GM20000 (cell line): ENCODE results near the gene MEIS3.

Experiments
- DNase-seq: peaks from one replicate; pipeline ENCODE4 v3.0.0; 2012; ENCODE audit warnings: low spot score
- CTCF ChIP-seq: IDR thresholded peaks from 2 replicates; pipeline ENCODE4 v1.5.1; 2012; ENCODE audit warnings: mild to moderate bottlenecking, control low read depth; ENCODE audit errors: extremely low read depth, missing control alignments

The MEIS3 gene

GRCh38 chr19:47419030-47419783 lies at the start of gene MEIS3:
Gene MEIS3 (minus strand): TSS chr19:47419527. CDS start chr19:47419081, 446 bp downstream.
- DNase-seq = no peak
- no peak for TF ChIP-seq CTCF

- no peak for TF ChIP-seq CTCF
- DNase-seq = no peak
Observed at GRCh38 chr19:47467914-47468313, 48.6 kb upstream of the MEIS3 start.

GRCh38 chr19:47465957-47466356 lies 46.6 kb upstream of the MEIS3 start:
- DNase-seq = no peak
- TF ChIP-seq CTCF = no peak

GRCh38 chr19:47464675-47465419 lies 45.5 kb upstream of the MEIS3 start:
- no peak for TF ChIP-seq CTCF
- DNase-seq = no peak

GRCh38 chr19:47461876-47462275 lies 42.5 kb upstream of the MEIS3 start:
- DNase-seq = no peak

GRCh38 chr19:47459477-47459876 lies 40.1 kb upstream of the MEIS3 start:
- no peak for TF ChIP-seq CTCF
- no peak for DNase-seq

More at GRCh38 chr19:47461876-47462275, 42.5 kb upstream of the MEIS3 start:
- TF ChIP-seq CTCF = no peak

- no peak for TF ChIP-seq CTCF
- DNase-seq = no peak
Observed at GRCh38 chr19:47458672-47459071, 39.3 kb upstream of the MEIS3 start.
